ENCODE measurements around the gene WNT3A. TPM values are rescaled to one million over a fixed set of nuclear protein-coding genes. Genes with fewer than 3 reads are reported as not detected.

The WNT3A gene
- total RNA-seq, 2 donors from 2014 or later, result not detected

GRCh38 chr1:227996187-227996950, 10.4 kb upstream of the WNT3A start:
- Histone ChIP-seq H3K36me3 (no peaks in the 10 kb centered on the region), H3K27ac (no peak overlapping the region), H3K4me3 (no peak overlapping the region), H3K4me1 (ENCODE audit: control insufficient read depth in 1 of 2, low read depth in 2 of 2) (no peaks in the 10 kb centered on the region), H3K27me3 (replicated peaks; ENCODE audit: insufficient read depth) (no peaks in the 10 kb centered on the region), H3K9me3 (peaks cover 13% of the 10 kb centered on the region)
- no peak for DNase-seq (ENCODE audit: low spot score)
- TF ChIP-seq CTCF (IDR thresholded peaks at IDR 0.05), result no peak
- no peak for ATAC-seq (ENCODE audit: insufficient number of reproducible peaks, low FRiP score, low read depth)

- no peak overlapping the region for H3K27ac ChIP-seq
- H3K27me3 ChIP-seq (replicated peaks; ENCODE audit: insufficient read depth), result no peaks in the 10 kb centered on the region
- no peak for ATAC-seq (ENCODE audit: insufficient number of reproducible peaks, low FRiP score, low read depth)
- H3K4me3 ChIP-seq, result no peak overlapping the region
- DNase-seq (ENCODE audit: low spot score), result no peak
- H3K9me3 ChIP-seq, result peaks cover 13% of the 10 kb centered on the region
- no peaks in the 10 kb centered on the region for H3K36me3 ChIP-seq
- H3K4me1 ChIP-seq (ENCODE audit: control insufficient read depth in 1 of 2, low read depth in 2 of 2), result no peaks in the 10 kb centered on the region
- no peak for TF ChIP-seq CTCF (IDR thresholded peaks at IDR 0.05)
Measured at GRCh38 chr1:227998374-227999055, 8.3 kb upstream of the WNT3A start.

GRCh38 chr1:227999056-227999930, 7.5 kb upstream of the WNT3A start:
- no peak for TF ChIP-seq CTCF (IDR thresholded peaks at IDR 0.05)
- Histone ChIP-seq H3K27ac (no peak overlapping the region), H3K4me1 (ENCODE audit: control insufficient read depth in 1 of 2, low read depth in 2 of 2) (no peaks in the 10 kb centered on the region), H3K4me3 (no peak overlapping the region), H3K36me3 (no peaks in the 10 kb centered on the region), H3K27me3 (replicated peaks; ENCODE audit: insufficient read depth) (no peaks in the 10 kb centered on the region), H3K9me3 (peaks cover 13% of the 10 kb centered on the region)
- no peak for ATAC-seq (ENCODE audit: insufficient number of reproducible peaks, low FRiP score, low read depth)
- DNase-seq (ENCODE audit: low spot score), result no peak

- H3K36me3 ChIP-seq, result no peaks in the 10 kb centered on the region
- TF ChIP-seq CTCF (IDR thresholded peaks at IDR 0.05), result no peak
- no peak for ATAC-seq (ENCODE audit: insufficient number of reproducible peaks, low FRiP score, low read depth)
- no peaks in the 10 kb centered on the region for H3K4me1 ChIP-seq (ENCODE audit: control insufficient read depth in 1 of 2, low read depth in 2 of 2)
- no peak overlapping the region for H3K4me3 ChIP-seq
- no peak overlapping the region for H3K27ac ChIP-seq
- H3K9me3 ChIP-seq, result peaks cover 13% of the 10 kb centered on the region
- H3K27me3 ChIP-seq (replicated peaks; ENCODE audit: insufficient read depth), result peaks cover 9% of the 10 kb centered on the region
- DNase-seq (ENCODE audit: low spot score), result no peak
Measured at GRCh38 chr1:228000416-228000815, 6.4 kb upstream of the WNT3A start.
